ENCODE data around the gene UBE2H.

GRCh38 chr7:129975309-129975708 is 22.5 kb upstream of the UBE2H start:
- TF ChIP-seq CTCF (IDR thresholded peaks at IDR 0.05; ENCODE audit: insufficient read depth, low read depth, low read length) = no peak
- no peak for TF ChIP-seq EZH2 (IDR thresholded peaks at IDR 0.05; ENCODE audit: insufficient read depth, low read length)
